Mesodermal cell (in vitro differentiated cells): ENCODE results near the gene DNAJC15.

Experiments used
- H3K27ac ChIP-seq: 2 replicates; pipeline ENCODE4 v1.7.0; 2013; ENCODE audit warnings: mild to moderate bottlenecking, low read depth, low read length, moderate library complexity; ENCODE audit not compliant: severe bottlenecking
- H3K36me3 ChIP-seq: 2 replicates; pipeline ENCODE4 v1.7.1; 2013; ENCODE audit warnings: mild to moderate bottlenecking, low read length, moderate library complexity; ENCODE audit not compliant: control insufficient read depth, insufficient read depth
- H3K4me1 ChIP-seq: one replicate; pipeline ENCODE4 v1.7.1; 2013; ENCODE audit warnings: mild to moderate bottlenecking, low read length; ENCODE audit not compliant: insufficient read depth, control insufficient read depth, poor library complexity, severe bottlenecking
- H3K4me3 ChIP-seq: 2 replicates; pipeline ENCODE4 v1.7.0; 2013; ENCODE audit warnings: low read length, control low read depth, mild to moderate bottlenecking; ENCODE audit not compliant: insufficient read depth, poor library complexity, severe bottlenecking; ENCODE audit errors: extremely low read depth
- H3K9me3 ChIP-seq: 2 replicates; pipeline ENCODE4 v1.7.1; 2013; ENCODE audit warnings: mild to moderate bottlenecking, low read length, moderate library complexity; ENCODE audit not compliant: control insufficient read depth
- WGBS, 2 experiments: methylation state at CpG; one replicate each; pipeline ENCODE4 v1.1.5; 2013; ENCODE audit warnings: missing lambda C conversion rate in 2 of 2; ENCODE audit not compliant: insufficient coverage in 2 of 2; 5-methylcytosine and 5-hydroxymethylcytosine counted together

DNAJC15 gene

DNA sequence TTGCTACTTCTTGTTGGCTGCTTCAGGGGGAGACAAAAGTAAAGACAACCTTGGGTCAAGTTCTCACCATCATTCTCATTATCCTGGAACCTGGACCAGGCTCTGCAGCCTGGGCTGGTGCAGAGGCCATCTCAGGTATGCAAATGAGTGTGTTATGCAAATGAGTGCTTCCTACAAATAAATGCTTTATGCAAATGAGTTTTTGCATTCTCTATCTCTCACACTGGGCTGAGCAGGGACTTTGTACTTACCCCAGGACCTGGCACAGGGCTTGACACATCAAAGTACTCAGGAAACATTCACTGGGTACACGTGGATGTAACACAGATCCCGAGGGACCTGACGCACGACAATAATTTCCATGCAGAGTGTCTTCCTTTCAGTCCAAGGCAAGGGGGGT lies 103.0 kb downstream of the DNAJC15 start:
- no peaks in the 10 kb centered on the region for H3K36me3 ChIP-seq
- no peak overlapping the region for H3K4me3 ChIP-seq
- H3K9me3 ChIP-seq = no peaks in the 10 kb centered on the region
- 90 to 94% methylated on average over 3 to 4 of the region's 4 CpGs for WGBS, 2 experiments
- no peak overlapping the region for H3K27ac ChIP-seq
- peaks cover 40% of the 10 kb centered on the region for H3K4me1 ChIP-seq

DNA sequence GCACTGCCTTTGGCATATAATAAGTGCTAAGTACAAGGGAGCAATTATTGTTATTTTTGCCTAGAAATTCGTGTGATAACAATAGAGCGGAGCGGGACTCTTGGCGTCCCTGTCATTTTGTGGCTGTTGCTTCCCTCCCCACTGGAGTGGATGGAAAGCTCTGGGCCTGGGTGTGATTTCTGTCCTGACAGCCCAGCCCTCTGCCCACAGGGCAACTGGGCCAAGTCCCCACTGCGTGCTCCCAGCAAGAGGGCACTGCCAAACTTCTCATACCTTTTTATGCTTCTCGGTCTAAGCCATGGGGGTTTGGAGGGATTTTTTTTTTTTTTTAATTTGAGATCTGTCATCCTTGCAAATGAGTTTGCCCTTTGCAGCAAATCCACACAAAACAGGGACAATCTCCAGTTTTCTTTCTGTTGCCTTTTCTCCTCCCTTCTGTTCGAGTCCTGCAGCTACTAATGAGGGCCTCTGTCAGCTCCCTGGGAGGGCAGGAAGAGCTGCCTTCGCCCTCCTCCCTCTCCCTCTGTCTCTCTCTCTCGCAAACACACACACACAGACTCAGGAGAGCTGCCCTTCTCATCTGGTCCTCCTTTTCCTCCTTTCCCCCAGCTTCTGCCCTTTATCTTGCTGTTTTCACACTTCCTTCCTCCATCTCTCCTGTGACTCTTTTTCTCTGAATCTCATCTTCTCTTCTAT lies 103.9 kb downstream of the DNAJC15 start:
- Histone ChIP-seq H3K4me3 (no peak overlapping the region), H3K27ac (peak overlapping the region; percentile 20), H3K9me3 (no peaks in the 10 kb centered on the region), H3K4me1 (peaks cover 40% of the 10 kb centered on the region), H3K36me3 (no peaks in the 10 kb centered on the region)
- 33 to 43% methylated on average over 7 of the region's 9 CpGs for WGBS, 2 experiments

DNA sequence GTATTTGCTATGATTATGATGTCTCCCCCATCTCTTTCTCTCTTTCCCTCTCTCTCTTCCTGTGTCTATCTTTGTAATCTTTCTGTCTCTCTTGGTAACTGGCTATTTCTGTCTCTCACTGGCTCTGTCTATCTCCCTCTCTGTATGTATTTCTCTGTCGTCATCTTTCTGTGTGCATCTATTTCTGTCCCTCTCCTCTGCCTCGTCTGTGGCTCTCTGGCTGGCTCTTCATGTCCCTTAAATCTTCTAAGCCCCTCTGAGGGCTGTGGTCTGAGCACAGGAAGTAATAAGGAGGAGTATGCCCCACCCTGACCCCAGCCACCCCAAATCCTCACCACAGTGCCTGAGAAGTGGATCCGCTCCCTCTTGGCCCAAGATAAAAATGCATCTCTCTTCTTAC lies 104.4 kb downstream of the DNAJC15 start:
- peaks cover 40% of the 10 kb centered on the region for H3K4me1 ChIP-seq
- no peaks in the 10 kb centered on the region for H3K36me3 ChIP-seq
- H3K4me3 ChIP-seq = no peak overlapping the region
- 86% methylated on average over 1 of the region's 3 CpGs; no CpG with 5 or more reads in 1 of the 2 experiments for WGBS, 2 experiments
- peak overlapping the region; percentile 20 for H3K27ac ChIP-seq
- no peaks in the 10 kb centered on the region for H3K9me3 ChIP-seq

DNA sequence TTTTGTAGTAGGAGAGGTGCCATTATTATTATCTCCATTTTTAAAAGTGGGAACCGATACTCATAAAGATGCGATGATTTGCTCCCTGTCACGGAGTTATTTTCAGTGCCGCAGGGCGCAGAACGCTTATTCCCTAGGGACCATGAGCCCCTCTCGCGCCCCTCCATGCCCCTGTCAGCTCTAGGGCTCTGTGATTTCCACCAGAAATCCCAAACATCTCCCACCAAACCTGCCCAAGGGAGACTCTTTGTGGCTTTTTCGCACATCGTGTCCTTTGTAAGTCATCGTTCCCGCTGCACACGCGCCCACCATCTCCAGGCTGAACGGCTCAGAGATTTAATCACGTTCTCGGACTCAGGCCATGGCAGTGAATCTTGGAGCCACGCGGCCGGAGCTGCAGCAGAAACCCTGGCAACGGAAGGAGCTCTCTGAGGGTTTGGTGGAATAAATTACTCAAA lies 105.1 kb downstream of the DNAJC15 start:
- WGBS, 2 experiments = 94 to 95% methylated on average over 8 to 17 of the region's 21 CpGs
- H3K36me3 ChIP-seq = no peaks in the 10 kb centered on the region
- no peaks in the 10 kb centered on the region for H3K9me3 ChIP-seq
- peaks cover 37% of the 10 kb centered on the region for H3K4me1 ChIP-seq
- no peak overlapping the region for H3K4me3 ChIP-seq
- H3K27ac ChIP-seq = no peak overlapping the region

DNA sequence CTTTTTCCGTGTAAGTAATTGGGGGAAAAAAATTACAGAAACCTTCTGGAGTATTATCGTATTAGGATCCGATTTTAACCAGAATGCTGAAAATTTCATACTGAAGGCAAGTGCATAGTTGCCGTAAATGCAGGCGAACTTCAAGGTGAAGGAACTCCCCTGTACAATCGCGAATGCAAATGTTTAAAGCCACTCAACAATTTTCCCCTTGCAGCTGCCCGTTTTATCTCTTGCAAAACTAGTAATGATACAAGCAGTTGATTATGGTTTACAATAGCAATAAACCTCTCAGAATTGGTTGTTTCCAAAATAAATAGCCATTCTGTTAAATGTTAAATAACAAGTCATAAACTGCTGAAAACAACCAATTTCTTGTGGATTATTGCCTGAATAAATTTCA lies 105.7 kb downstream of the DNAJC15 start:
- Histone ChIP-seq H3K36me3 (no peaks in the 10 kb centered on the region), H3K9me3 (no peaks in the 10 kb centered on the region), H3K27ac (no peak overlapping the region), H3K4me1 (peaks cover 37% of the 10 kb centered on the region), H3K4me3 (no peak overlapping the region)
- 85 to 95% methylated on average over 6 to 7 of the region's 8 CpGs for WGBS, 2 experiments

DNA sequence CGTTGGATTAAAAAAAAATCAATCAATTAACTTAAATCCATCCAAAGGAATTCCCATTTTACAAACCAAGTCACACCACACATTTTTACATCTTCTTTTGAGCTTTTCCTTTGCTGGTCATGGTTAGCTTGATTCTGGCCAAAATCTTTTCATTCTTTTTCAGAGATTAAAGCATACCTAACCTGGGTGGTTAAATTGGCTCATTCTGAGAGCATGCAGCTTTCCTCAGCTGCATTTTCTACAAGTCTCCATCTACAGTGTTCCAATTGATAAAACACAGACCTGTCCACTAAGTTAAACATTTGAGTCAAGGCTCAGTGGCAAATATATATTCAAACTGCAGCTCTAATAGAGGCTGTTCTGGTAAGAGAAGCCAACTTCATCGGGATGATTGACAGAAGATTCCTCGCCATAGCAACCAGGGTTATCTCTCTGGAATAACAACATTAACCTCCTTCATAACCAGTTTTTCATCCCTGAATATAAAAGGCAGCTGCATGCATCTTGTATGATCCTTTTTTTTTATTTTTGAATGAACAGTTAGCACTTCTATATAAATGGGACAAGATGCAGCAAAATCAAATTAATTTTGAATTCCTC lies 106.2 kb downstream of the DNAJC15 start:
- H3K4me1 ChIP-seq = peaks cover 37% of the 10 kb centered on the region
- no peaks in the 10 kb centered on the region for H3K9me3 ChIP-seq
- H3K36me3 ChIP-seq = no peaks in the 10 kb centered on the region
- WGBS, 2 experiments = 78 to 100% methylated on average over 1 to 2 of the region's 3 CpGs
- H3K4me3 ChIP-seq = no peak overlapping the region
- H3K27ac ChIP-seq = no peak overlapping the region

DNA sequence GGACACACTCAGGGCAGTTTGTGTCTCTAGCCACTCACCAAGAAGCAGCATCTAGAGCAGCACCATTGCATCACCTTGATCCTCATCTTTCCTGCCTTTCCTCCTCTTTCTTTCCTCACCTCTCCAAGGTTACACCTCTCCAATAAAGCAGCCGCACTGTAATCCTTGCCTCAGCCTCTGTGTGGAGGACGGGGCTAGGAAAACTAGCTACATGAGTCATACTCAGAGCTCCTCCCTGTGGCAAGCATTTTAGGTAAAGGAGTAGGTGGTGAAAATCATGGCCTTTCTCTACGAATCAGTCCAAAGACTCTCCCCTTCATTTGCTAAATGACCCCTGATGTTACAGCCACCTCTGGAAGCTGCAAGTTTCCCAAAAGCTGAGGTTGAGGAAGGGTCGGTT lies 108.9 kb downstream of the DNAJC15 start:
- Histone ChIP-seq H3K4me1 (peaks cover 27% of the 10 kb centered on the region), H3K9me3 (no peaks in the 10 kb centered on the region), H3K4me3 (no peak overlapping the region), H3K36me3 (no peaks in the 10 kb centered on the region), H3K27ac (no peak overlapping the region)
- 0% methylated on average over 1 of the region's 4 CpGs; no CpG with 5 or more reads in 1 of the 2 experiments for WGBS, 2 experiments

DNA sequence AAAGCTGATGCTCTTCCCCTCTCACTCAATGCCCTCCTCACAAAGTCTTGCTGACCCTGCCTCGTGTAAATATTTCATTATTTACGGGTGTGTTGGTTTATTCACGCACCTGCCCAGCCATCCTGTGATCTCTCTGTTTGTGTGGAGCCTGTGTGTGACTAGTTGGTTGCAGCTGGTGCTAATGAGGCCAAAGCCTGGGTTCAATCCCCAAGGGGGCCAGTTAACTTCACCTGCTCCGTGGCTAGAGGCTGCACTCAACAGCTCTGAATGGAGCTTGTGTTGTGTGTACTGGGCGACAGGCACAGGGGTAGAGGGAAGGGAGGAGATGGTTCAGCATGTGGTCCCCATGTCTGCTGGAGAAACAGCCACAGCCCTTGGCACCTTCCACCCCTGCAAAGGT lies 109.5 kb downstream of the DNAJC15 start:
- Histone ChIP-seq H3K27ac (no peak overlapping the region), H3K9me3 (no peaks in the 10 kb centered on the region), H3K4me1 (peaks cover 21% of the 10 kb centered on the region), H3K36me3 (no peaks in the 10 kb centered on the region), H3K4me3 (no peak overlapping the region)
- 65 to 75% methylated on average over 2 to 4 of the region's 5 CpGs for WGBS, 2 experiments

DNA sequence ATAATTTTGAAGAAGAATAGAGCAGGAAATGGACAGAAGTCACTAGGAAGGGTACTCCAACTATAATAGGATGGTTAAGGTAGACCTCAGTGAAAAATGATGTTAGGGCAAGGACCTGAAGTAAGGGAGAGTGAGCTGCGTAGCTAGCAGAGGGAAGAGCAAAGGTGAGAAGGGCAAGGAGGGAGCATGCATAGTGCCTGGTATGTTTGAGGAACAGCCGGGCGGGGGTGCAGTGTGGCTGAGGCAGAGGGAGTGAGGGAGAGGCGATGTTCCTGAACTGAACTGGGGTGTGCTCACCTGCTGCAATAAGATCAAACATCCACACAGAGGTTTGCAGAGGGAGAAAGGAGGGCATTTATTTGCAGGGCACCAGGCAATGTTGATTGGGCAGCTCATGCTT lies 110.4 kb downstream of the DNAJC15 start:
- H3K4me1 ChIP-seq = peaks cover 15% of the 10 kb centered on the region
- WGBS, 2 experiments = 71 to 79% methylated on average over 2 to 3 of the region's 4 CpGs
- H3K36me3 ChIP-seq = no peaks in the 10 kb centered on the region
- no peak overlapping the region for H3K27ac ChIP-seq
- H3K9me3 ChIP-seq = no peaks in the 10 kb centered on the region
- no peak overlapping the region for H3K4me3 ChIP-seq

DNA sequence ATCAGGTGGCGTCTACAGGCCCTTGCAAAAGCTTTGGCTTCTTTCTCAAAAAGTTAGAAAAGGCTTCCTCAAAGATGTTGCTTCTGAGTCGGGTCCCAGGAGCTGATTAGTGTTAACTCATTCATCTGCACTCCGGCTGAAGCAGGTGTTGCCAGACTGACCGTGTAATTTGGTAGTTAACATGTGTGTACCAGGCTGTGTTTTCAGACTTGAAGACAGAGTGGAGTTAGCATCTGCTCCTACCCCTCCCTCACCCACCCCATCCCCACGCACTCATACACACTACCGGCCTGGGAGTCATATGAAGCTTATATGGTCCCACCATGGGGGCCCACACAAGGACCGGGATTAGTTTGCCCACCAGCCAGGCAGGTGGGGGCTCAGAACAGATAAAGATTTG lies 111.5 kb downstream of the DNAJC15 start:
- WGBS, 2 experiments = 86 to 88% methylated on average over 3 to 4 of the region's 7 CpGs
- Histone ChIP-seq H3K4me3 (no peak overlapping the region), H3K27ac (no peak overlapping the region), H3K36me3 (no peaks in the 10 kb centered on the region), H3K9me3 (no peaks in the 10 kb centered on the region), H3K4me1 (peaks cover 6% of the 10 kb centered on the region)

DNA sequence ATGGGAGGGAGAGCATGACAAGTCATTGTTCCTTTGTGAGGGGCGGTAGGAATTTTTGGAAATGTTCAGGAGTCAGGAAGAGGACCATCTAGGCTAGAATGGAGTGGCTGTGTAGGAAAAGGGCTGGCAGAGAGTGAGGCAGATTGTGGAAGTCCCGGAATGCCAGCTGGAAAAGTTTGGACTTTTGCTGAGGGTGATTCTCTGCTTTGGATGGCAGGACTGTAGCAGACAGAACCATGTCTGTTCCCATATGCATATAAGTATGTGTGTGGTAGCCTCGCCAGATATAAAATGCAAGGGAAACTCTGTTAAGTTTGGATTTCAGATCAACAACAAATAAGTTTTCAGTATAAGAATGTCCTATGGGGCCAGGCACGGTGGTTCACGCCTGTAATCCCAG lies 112.1 kb downstream of the DNAJC15 start:
- Histone ChIP-seq H3K36me3 (no peaks in the 10 kb centered on the region), H3K4me3 (no peak overlapping the region), H3K4me1 (peaks cover 4% of the 10 kb centered on the region), H3K9me3 (no peaks in the 10 kb centered on the region), H3K27ac (no peak overlapping the region)
- 93 to 97% methylated on average over 3 to 4 of the region's 5 CpGs for WGBS, 2 experiments
